Neural crest cell (in vitro differentiated cells): ENCODE measurements around the gene COQ8B. TPM values are rescaled to one million over a fixed set of nuclear protein-coding genes. Genes with fewer than 3 reads are reported as not detected.

Source experiments
- DNase-seq: peaks from one replicate; pipeline ENCODE4 v3.0.0; 2021; ENCODE audit warnings: low read depth, mixed read lengths, low spot score
- H3K27ac Mint-ChIP-seq: one replicate; pipeline ENCODE4 v1.8.0; 2021; ENCODE audit warnings: mild to moderate bottlenecking, mixed read lengths; ENCODE audit not compliant: unreplicated experiment
- H3K27me3 Mint-ChIP-seq: 2 replicates; pipeline ENCODE4 v1.8.0; 2021; ENCODE audit warnings: low read depth, mild to moderate bottlenecking, mixed read lengths
- H3K36me3 Mint-ChIP-seq: 2 replicates; pipeline ENCODE4 v1.8.0; 2021; ENCODE audit warnings: low read depth, mild to moderate bottlenecking, mixed read lengths
- H3K4me1 Mint-ChIP-seq: 2 replicates; pipeline ENCODE4 v1.8.0; 2021; ENCODE audit warnings: mixed read lengths
- H3K4me3 Mint-ChIP-seq: one replicate; pipeline ENCODE4 v1.8.0; 2021; ENCODE audit warnings: mild to moderate bottlenecking, mixed read lengths
- H3K9me3 Mint-ChIP-seq: 2 replicates; pipeline ENCODE4 v1.8.0; 2021; ENCODE audit warnings: mixed read lengths
- total RNA-seq: library from RNA; stranded (reverse); gene quantifications from 2 replicates; pipeline ENCODE4 v1.2.1, GENCODE V29; 2021
- TF ChIP-seq, protein P1 (sequence below): fragments of 200-600 bp; sonication (generic); conservative IDR thresholded peaks from 2 replicates; pipeline ENCODE4 v1.5.0; 2021; ENCODE audit warnings: antibody characterized with exemption, mild to moderate bottlenecking

The COQ8B gene
- total RNA-seq, 1 donor from 2014 or later: 45.1 TPM

GRCh38 chr19:40692212-40692551 is 24.5 kb downstream of the COQ8B start:
- TF ChIP-seq, protein P1, sequence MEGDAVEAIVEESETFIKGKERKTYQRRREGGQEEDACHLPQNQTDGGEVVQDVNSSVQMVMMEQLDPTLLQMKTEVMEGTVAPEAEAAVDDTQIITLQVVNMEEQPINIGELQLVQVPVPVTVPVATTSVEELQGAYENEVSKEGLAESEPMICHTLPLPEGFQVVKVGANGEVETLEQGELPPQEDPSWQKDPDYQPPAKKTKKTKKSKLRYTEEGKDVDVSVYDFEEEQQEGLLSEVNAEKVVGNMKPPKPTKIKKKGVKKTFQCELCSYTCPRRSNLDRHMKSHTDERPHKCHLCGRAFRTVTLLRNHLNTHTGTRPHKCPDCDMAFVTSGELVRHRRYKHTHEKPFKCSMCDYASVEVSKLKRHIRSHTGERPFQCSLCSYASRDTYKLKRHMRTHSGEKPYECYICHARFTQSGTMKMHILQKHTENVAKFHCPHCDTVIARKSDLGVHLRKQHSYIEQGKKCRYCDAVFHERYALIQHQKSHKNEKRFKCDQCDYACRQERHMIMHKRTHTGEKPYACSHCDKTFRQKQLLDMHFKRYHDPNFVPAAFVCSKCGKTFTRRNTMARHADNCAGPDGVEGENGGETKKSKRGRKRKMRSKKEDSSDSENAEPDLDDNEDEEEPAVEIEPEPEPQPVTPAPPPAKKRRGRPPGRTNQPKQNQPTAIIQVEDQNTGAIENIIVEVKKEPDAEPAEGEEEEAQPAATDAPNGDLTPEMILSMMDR: no peak
- peaks cover 5% of the 10 kb centered on the region for H3K4me1 Mint-ChIP-seq
- peak overlapping the region; percentile 39 for H3K4me3 Mint-ChIP-seq
- H3K9me3 Mint-ChIP-seq: no peaks in the 10 kb centered on the region
- H3K36me3 Mint-ChIP-seq: no peaks in the 10 kb centered on the region
- H3K27ac Mint-ChIP-seq: no peak overlapping the region
- no peak for DNase-seq
- peaks cover 2% of the 10 kb centered on the region for H3K27me3 Mint-ChIP-seq

DNA sequence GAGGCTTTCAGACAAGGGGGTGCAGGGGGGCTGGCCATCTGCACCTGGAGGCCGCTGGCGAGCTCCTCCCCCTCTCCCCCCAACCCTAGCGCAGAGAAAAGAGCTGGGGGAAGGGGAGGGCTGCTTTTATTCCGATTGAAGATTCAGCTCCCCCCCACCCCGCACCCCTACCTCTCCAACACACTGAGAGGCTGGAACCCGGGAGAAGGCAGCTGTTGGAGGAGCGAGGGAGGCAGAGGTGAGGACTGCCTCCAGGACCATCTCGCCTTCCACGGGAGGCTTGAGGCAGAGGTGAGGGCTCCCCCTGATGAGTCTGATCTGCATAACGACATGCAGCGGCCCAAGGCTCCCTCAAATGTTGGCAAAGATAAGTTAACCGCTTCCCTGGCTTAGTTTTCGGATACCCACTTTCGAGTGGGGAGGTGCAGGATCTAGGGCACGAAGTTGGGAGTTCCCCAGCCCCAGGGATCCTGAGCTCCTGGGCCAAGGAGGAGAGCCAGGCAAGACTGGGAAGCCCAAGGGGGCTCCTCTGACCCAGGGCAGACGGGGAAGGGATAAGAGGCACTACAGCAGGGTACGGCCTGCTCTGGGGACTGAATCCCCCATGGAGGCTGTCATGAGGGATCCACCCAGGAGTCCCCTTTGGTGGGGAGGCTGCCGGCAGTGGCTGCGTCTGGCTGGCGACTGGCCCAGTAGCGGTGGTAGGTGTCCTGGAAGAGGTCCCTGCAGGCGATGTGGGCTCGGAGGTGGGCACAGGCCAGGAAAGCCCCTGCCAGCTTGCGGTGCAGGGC is 25.1 kb downstream of the COQ8B start:
- H3K4me1 Mint-ChIP-seq: peaks cover 5% of the 10 kb centered on the region
- no peak overlapping the region for H3K4me3 Mint-ChIP-seq
- H3K27me3 Mint-ChIP-seq: peaks cover 2% of the 10 kb centered on the region
- DNase-seq: no peak
- H3K36me3 Mint-ChIP-seq: no peaks in the 10 kb centered on the region
- no peak overlapping the region for H3K27ac Mint-ChIP-seq
- H3K9me3 Mint-ChIP-seq: no peaks in the 10 kb centered on the region
- TF ChIP-seq, protein P1: no peak

DNA sequence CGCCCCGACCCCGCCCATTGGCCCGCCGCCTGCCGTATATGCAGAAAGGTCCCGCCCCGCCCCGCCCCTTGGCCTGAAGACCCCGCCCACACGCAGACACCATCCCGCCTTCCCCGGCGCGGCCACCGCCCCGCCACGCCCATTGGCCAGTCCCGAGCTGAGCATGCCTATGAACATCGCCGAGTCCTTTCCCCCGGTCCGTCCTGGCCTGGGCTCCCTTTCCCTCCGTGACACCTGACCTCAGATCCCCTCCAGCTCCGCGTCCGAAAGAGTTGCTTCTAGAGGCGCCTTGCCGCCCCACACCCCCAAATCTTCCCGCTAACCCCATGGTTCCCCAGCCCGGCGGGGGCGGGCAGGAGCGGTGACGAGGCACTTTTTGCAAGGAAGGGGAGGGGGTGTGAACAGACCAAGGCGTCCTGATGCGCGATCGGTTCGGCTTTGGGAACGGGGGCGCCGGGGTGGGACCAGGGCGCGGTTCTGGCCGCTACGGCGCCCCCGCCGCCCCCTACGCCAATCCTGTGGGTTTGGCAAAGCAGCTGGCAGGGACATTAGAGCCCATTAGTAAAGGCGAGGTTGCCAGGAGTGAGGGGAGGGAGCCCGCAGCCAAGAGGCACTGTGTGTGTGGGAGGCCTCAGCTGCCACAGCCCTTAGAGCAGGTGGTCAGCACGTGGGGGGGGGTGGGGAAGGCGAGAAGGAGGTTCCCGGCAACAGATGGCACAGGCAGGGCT is 25.8 kb downstream of the COQ8B start:
- Mint-ChIP-seq H3K9me3 (no peaks in the 10 kb centered on the region), H3K27me3 (peaks cover 2% of the 10 kb centered on the region), H3K4me3 (peak overlapping the region; percentile 95), H3K4me1 (peaks cover 5% of the 10 kb centered on the region), H3K36me3 (peaks cover 3% of the 10 kb centered on the region), H3K27ac (peak overlapping the region; percentile 98)
- TF ChIP-seq, protein P1: no peak
- peak; percentile 82 for DNase-seq

- Mint-ChIP-seq H3K27me3 (peaks cover 2% of the 10 kb centered on the region), H3K4me3 (peak within 1 kb of the TSS; percentile 95), H3K36me3 (peaks cover 9% of the 10 kb centered on the region), H3K27ac (peak within 1 kb of the TSS; percentile 98), H3K4me1 (peaks cover 5% of the 10 kb centered on the region), H3K9me3 (no peaks in the 10 kb centered on the region)
- no peak for DNase-seq
- TF ChIP-seq, protein P1: no peak
Observed at GRCh38 chr19:40690050-40690692, 26.5 kb downstream of the COQ8B start, which contains the start of gene NUMBL. TSS of gene NUMBL (minus strand) at chr19:40690651. CDS start at chr19:40690483, 168 bp downstream.

GRCh38 chr19:40689339-40690049 is 27.2 kb downstream of the COQ8B start:
- peaks cover 11% of the 10 kb centered on the region for H3K36me3 Mint-ChIP-seq
- peak overlapping the region; percentile 80 for H3K4me3 Mint-ChIP-seq
- H3K27me3 Mint-ChIP-seq: peaks cover 2% of the 10 kb centered on the region
- DNase-seq: no peak
- peaks cover 5% of the 10 kb centered on the region for H3K4me1 Mint-ChIP-seq
- H3K9me3 Mint-ChIP-seq: no peaks in the 10 kb centered on the region
- TF ChIP-seq, protein P1: no peak
- H3K27ac Mint-ChIP-seq: no peak overlapping the region
